HUDEP-2 (cell line): Measurements from ENCODE around the gene ERVW-1.
"Not testable (repeated sequence)": the region's sequence is repeated elsewhere in the genome, so short reads cannot be mapped to it uniquely, and the experiment has no call there.

Experiments used
- DNase-seq, 76 experiments: peaks; one replicate each; lab custom pipeline; 2025; ENCODE audit not compliant: unreplicated experiment in 76 of 76; lab: John Stamatoyannopoulos, UW

The ERVW-1 gene

GRCh38 chr7:92475261-92475770, 2.4 kb downstream of the ERVW-1 start:
- not testable (repeated sequence) for DNase-seq

- DNase-seq = not testable (repeated sequence)
Measured at GRCh38 chr7:92473989-92474388, 3.8 kb downstream of the ERVW-1 start.

- not testable (repeated sequence) for DNase-seq
Measured at GRCh38 chr7:92468589-92468988, 9.2 kb downstream of the ERVW-1 start.

- no peak for DNase-seq
Measured at GRCh38 chr7:92466682-92467081, 11.1 kb downstream of the ERVW-1 start.

- no peak for DNase-seq
Measured at GRCh38 chr7:92464515-92464914, 13.2 kb downstream of the ERVW-1 start.

- no peak for DNase-seq
Measured at GRCh38 chr7:92462560-92462959, 15.2 kb downstream of the ERVW-1 start.

- peak in 35 of 76 experiments; percentile 1 to 40 (median 11) for DNase-seq
Measured at GRCh38 chr7:92461027-92462003, 16.4 kb downstream of the ERVW-1 start.

- DNase-seq = no peak
Measured at GRCh38 chr7:92460510-92460909, 17.2 kb downstream of the ERVW-1 start.

- DNase-seq = no peak
Measured at GRCh38 chr7:92460109-92460508, 17.6 kb downstream of the ERVW-1 start.

- no peak for DNase-seq
Measured at GRCh38 chr7:92456236-92456635, 21.5 kb downstream of the ERVW-1 start.

- no peak for DNase-seq
Measured at GRCh38 chr7:92451645-92452044, 26.1 kb downstream of the ERVW-1 start.

- DNase-seq = peak in 60 of 76 experiments; percentile 6 to 66 (median 35)
Measured at GRCh38 chr7:92448205-92448747, 29.5 kb downstream of the ERVW-1 start.

- peak in 73 of 76 experiments; percentile 23 to 92 (median 78) for DNase-seq
Measured at GRCh38 chr7:92447345-92448204, 30.2 kb downstream of the ERVW-1 start, which contains the start of gene GATAD1. Gene GATAD1, plus strand, starts transcription at chr7:92447482. Its CDS starts 248 bp downstream, at chr7:92447730.

GRCh38 chr7:92446869-92447344, 30.8 kb downstream of the ERVW-1 start:
- DNase-seq = no peak

- peak in 20 of 76 experiments; percentile 7 to 81 (median 48) for DNase-seq
Measured at GRCh38 chr7:92442720-92443119, 35.0 kb downstream of the ERVW-1 start.

GRCh38 chr7:92437956-92438491, 39.7 kb downstream of the ERVW-1 start:
- DNase-seq = no peak

- no peak for DNase-seq
Measured at GRCh38 chr7:92436612-92437445, 40.9 kb downstream of the ERVW-1 start.

- no peak for DNase-seq
Measured at GRCh38 chr7:92435542-92435941, 42.2 kb downstream of the ERVW-1 start.

GRCh38 chr7:92433019-92433418, 44.7 kb downstream of the ERVW-1 start:
- DNase-seq = no peak
